Neural cell (in vitro differentiated cells): ENCODE results near the gene ANKRD55. TPM values are rescaled to one million over a fixed set of nuclear protein-coding genes. Genes with fewer than 3 reads are reported as not detected.

Experiments used
- H2AFZ ChIP-seq: fragments of 200-600, 300-800 bp; sonication (generic), shearing (Covaris generic); 2 replicates; pipeline ENCODE4 v1.6.0; 2014; ENCODE audit warnings: low read depth, mild to moderate bottlenecking, antibody characterized with exemption, low read length, moderate library complexity
- H3F3A ChIP-seq: fragments of 200-600 bp; shearing (Covaris generic); 2 replicates; pipeline ENCODE4 v1.6.1; 2016; ENCODE audit warnings: mild to moderate bottlenecking, moderate library complexity, mixed read lengths, antibody characterized with exemption, low read length; ENCODE audit not compliant: insufficient read depth, poor library complexity, severe bottlenecking
- H3K27ac ChIP-seq: fragments of 200-600, 300-800 bp; sonication (generic), shearing (Covaris generic); 2 replicates; pipeline ENCODE4 v1.5.1; 2014; ENCODE audit warnings: mild to moderate bottlenecking, low read length, moderate library complexity
- H3K27me3 ChIP-seq: fragments of 300-800, 200-600 bp; sonication (generic), shearing (Covaris generic); 2 replicates; pipeline ENCODE4 v1.6.0; 2014; ENCODE audit warnings: mild to moderate bottlenecking, low read depth, low read length, moderate library complexity; ENCODE audit not compliant: insufficient read depth
- H3K36me3 ChIP-seq: fragments of 300-800, 200-600 bp; sonication (generic), shearing (Covaris generic); 2 replicates; pipeline ENCODE4 v1.5.1; 2014; ENCODE audit warnings: mild to moderate bottlenecking, antibody characterized with exemption, low read length, moderate library complexity; ENCODE audit not compliant: insufficient read depth
- H3K4me2 ChIP-seq: fragments of 300-800, 200-600 bp; sonication (generic), shearing (Covaris generic); 2 replicates; pipeline ENCODE4 v1.6.0; 2014; ENCODE audit warnings: mild to moderate bottlenecking, low read length
- H3K4me3 ChIP-seq: fragments of 300-800, 200-600 bp; sonication (generic), shearing (Covaris generic); 2 replicates; pipeline ENCODE4 v1.5.1; 2014; ENCODE audit warnings: mild to moderate bottlenecking, low read length, moderate library complexity
- H3K79me2 ChIP-seq: fragments of 200-600 bp; shearing (Covaris generic); replicated peaks from 2 replicates; pipeline ENCODE4 v1.6.0; 2014; ENCODE audit warnings: mild to moderate bottlenecking, low read length, moderate library complexity; ENCODE audit not compliant: insufficient read depth
- H3K9ac ChIP-seq: fragments of 300-800, 200-600 bp; sonication (generic), shearing (Covaris generic); 2 replicates; pipeline ENCODE4 v1.6.1; 2016; ENCODE audit warnings: mild to moderate bottlenecking, low read length, mixed read lengths
- H3K9me2 ChIP-seq: fragments of 200-600 bp; shearing (Covaris generic); 2 replicates; pipeline ENCODE4 v1.6.1; 2016; ENCODE audit warnings: mild to moderate bottlenecking, low read length, mixed read lengths; ENCODE audit not compliant: insufficient read depth
- H3K9me3 ChIP-seq: fragments of 200-600, 300-800 bp; sonication (generic), shearing (Covaris generic); 2 replicates; pipeline ENCODE4 v1.6.1; 2016; ENCODE audit warnings: mild to moderate bottlenecking, mixed run types, low read length, moderate library complexity, mixed read lengths
- H4K20me1 ChIP-seq: fragments of 200-600 bp; shearing (Covaris generic); 2 replicates; pipeline ENCODE4 v1.6.1; 2016; ENCODE audit warnings: mild to moderate bottlenecking, mixed run types; ENCODE audit not compliant: insufficient read depth
- CTCF ChIP-seq: fragments of 450-650 bp; IDR thresholded peaks from 2 replicates; pipeline ENCODE4 v1.5.1; 2014; ENCODE audit warnings: antibody characterized with exemption, mild to moderate bottlenecking, moderate library complexity; ENCODE audit not compliant: poor library complexity, severe bottlenecking
- EP300 ChIP-seq: fragments of 450-650 bp; conservative IDR thresholded peaks from 2 replicates; pipeline ENCODE4 v1.6.1; 2014; ENCODE audit warnings: antibody characterized with exemption, mild to moderate bottlenecking, moderate library complexity; ENCODE audit not compliant: poor library complexity, severe bottlenecking
- EZH2 ChIP-seq: fragments of 200-600, 300-800 bp; shearing (Covaris generic), sonication (generic); IDR thresholded peaks from 2 replicates; pipeline ENCODE4 v1.6.1; 2014; ENCODE audit warnings: antibody characterized with exemption, low read length, borderline replicate concordance, mild to moderate bottlenecking; ENCODE audit not compliant: insufficient read depth, poor library complexity, severe bottlenecking
- MXI1 ChIP-seq: fragments of 450-650 bp; conservative IDR thresholded peaks from 2 replicates; pipeline ENCODE4 v1.6.1; 2014; ENCODE audit warnings: antibody characterized with exemption, mild to moderate bottlenecking; ENCODE audit not compliant: poor library complexity, severe bottlenecking
- POLR2AphosphoS5 ChIP-seq: IDR thresholded peaks from 2 replicates; pipeline ENCODE4 v1.6.1; 2012
- RAD21 ChIP-seq: fragments of 450-650 bp; conservative IDR thresholded peaks from 2 replicates; pipeline ENCODE4 v1.6.1; 2014; ENCODE audit warnings: antibody characterized with exemption, mild to moderate bottlenecking, moderate library complexity
- REST ChIP-seq: IDR thresholded peaks from 2 replicates; pipeline ENCODE4 v1.6.1; 2012; ENCODE audit warnings: borderline replicate concordance
- SMC3 ChIP-seq: fragments of 450-650 bp; conservative IDR thresholded peaks from 2 replicates; pipeline ENCODE4 v1.6.1; 2014; ENCODE audit warnings: antibody characterized with exemption, mild to moderate bottlenecking, moderate library complexity; ENCODE audit not compliant: poor library complexity
- TAF1 ChIP-seq: IDR thresholded peaks from 2 replicates; pipeline ENCODE4 v1.6.1; 2012; ENCODE audit warnings: low read depth
- polyA plus RNA-seq: library from polyadenylated mRNA; depleted of rRNA; stranded (reverse); fragments of >200 nt; gene quantifications from 2 replicates; pipeline ENCODE4 v1.2.3, GENCODE V29; 2014

ANKRD55 gene
- polyA plus RNA-seq, 1 donor from 2014 or later = 49.8 TPM

GRCh38 chr5:56145511-56145910 is 87.6 kb downstream of the ANKRD55 start:
- TF ChIP-seq EZH2 = no peak
- TF ChIP-seq POLR2AphosphoS5 = no peak
- no peak for TF ChIP-seq CTCF
- no peak for TF ChIP-seq MXI1
- TF ChIP-seq TAF1 = no peak
- Histone ChIP-seq H4K20me1 (no peaks in the 10 kb centered on the region), H2AFZ (no peak overlapping the region), H3K36me3 (no peaks in the 10 kb centered on the region), H3K4me2 (no peak overlapping the region), H3K79me2 (no peaks in the 10 kb centered on the region), H3F3A (no peaks in the 10 kb centered on the region), H3K9me3 (no peaks in the 10 kb centered on the region), H3K27me3 (no peaks in the 10 kb centered on the region), H3K9ac (no peak overlapping the region), H3K4me3 (no peak overlapping the region), H3K9me2 (no peaks in the 10 kb centered on the region), H3K27ac (no peak overlapping the region)

- no peaks in the 10 kb centered on the region for H3K79me2 ChIP-seq
These were observed 88.0 kb downstream of the ANKRD55 start for GRCh38 chr5:56145106-56145505.

More at GRCh38 chr5:56145106-56145505, 88.0 kb downstream of the ANKRD55 start:
- Histone ChIP-seq H3K4me2 (no peak overlapping the region), H3K27me3 (no peaks in the 10 kb centered on the region), H3K4me3 (no peak overlapping the region), H3K9ac (no peak overlapping the region), H3K36me3 (no peaks in the 10 kb centered on the region), H3K9me3 (no peaks in the 10 kb centered on the region), H3K9me2 (no peaks in the 10 kb centered on the region), H4K20me1 (no peaks in the 10 kb centered on the region), H2AFZ (no peak overlapping the region), H3K27ac (no peak overlapping the region), H3F3A (no peaks in the 10 kb centered on the region)
- TF ChIP-seq EP300 (no peak), REST (no peak), MXI1 (no peak), POLR2AphosphoS5 (no peak), EZH2 (no peak), CTCF (no peak), SMC3 (no peak), TAF1 (no peak), RAD21 (no peak)
